AG04449 (cell line): Measurements from ENCODE around the gene MT1B.
"Not testable (repeated sequence)": the region's sequence is repeated elsewhere in the genome, so short reads cannot be mapped to it uniquely, and the experiment has no call there.

Source experiments
- CTCF ChIA-PET: fragments of 350-600 bp; formaldehyde crosslinking; extraction: SDS; loops from one replicate; lab custom pipeline; 2021; ENCODE audit warnings: antibody characterized with exemption; lab: Yijun Ruan, JAX
- POLR2A ChIA-PET: fragments of 400-600, 350-600 bp; formaldehyde crosslinking; extraction: SDS; loops from one replicate; lab custom pipeline; 2020; ENCODE audit warnings: antibody characterized with exemption, inconsistent platforms; lab: Yijun Ruan, JAX
- DNase-seq: peaks from one replicate; pipeline ENCODE4 v3.0.0-alpha.2; 2010; ENCODE audit warnings: low read depth, low spot score
- H3K4me3 ChIP-seq: 2 replicates; pipeline ENCODE4 v1.5.1; 2011; ENCODE audit warnings: low read depth, mild to moderate bottlenecking, control low read depth, low read length
- TF ChIP-seq, protein P1 (sequence below): IDR thresholded peaks from one replicate; pipeline ENCODE4 v1.5.1; 2011; ENCODE audit warnings: mild to moderate bottlenecking, moderate library complexity, low read length, control low read depth, inconsistent platforms; ENCODE audit not compliant: insufficient read depth; ENCODE audit errors: missing control alignments

The MT1B gene

DNA sequence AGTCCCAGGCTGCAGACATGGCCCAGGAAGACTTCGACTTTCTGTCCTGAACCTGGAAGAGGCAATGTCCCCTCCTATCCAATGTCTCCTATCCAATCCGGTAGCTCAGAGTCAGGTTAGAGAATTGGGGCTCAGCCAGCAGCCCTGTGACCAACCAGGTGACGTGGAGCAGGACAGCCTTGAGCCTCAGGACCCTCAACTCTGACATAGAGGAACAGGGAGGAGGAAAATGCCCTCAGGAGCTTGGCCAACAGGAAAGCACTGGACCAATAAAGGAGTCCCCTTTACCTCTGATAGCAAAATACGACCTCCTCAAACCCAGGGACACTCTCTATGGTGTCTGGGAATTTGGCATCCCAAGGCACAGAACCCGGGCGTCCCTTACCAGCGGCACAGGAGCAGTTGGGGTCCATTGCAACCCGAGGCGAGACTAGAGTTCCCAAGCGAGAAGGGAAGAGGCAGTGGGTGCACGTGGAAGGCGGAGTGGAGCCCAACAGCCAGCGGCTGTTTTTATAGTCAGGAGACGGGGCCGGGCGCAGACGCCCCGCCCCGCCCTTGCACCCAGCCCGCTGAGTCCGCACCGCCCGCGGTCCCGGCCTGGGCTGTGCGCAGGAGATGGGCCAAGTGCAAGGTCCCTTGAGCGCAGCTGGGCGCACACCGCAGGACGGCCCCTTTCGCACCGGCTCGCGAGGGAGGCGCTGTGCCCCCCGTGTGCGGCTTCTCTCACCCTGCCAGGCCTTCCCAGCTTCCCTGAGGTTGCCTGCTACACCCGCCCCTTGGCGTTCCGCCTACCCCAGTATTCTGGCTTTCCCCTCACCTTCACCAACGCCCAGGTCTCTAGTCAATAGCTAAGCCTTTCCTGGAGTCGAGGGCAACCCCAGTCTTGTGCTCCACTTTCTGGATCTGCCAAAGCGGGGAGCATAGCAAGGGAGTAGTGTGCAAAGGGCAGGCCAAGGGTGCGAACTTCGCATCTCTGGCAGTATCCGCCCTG lies 16.2 kb downstream of the MT1B start, which contains the start of gene MT1G:
MT1G (minus strand) TSS at position 485 of the 991 bp plus-strand sequence; CDS start at position 413, 72 bp downstream.
- no peak within 1 kb of the TSS for H3K4me3 ChIP-seq
- TF ChIP-seq, protein P1, sequence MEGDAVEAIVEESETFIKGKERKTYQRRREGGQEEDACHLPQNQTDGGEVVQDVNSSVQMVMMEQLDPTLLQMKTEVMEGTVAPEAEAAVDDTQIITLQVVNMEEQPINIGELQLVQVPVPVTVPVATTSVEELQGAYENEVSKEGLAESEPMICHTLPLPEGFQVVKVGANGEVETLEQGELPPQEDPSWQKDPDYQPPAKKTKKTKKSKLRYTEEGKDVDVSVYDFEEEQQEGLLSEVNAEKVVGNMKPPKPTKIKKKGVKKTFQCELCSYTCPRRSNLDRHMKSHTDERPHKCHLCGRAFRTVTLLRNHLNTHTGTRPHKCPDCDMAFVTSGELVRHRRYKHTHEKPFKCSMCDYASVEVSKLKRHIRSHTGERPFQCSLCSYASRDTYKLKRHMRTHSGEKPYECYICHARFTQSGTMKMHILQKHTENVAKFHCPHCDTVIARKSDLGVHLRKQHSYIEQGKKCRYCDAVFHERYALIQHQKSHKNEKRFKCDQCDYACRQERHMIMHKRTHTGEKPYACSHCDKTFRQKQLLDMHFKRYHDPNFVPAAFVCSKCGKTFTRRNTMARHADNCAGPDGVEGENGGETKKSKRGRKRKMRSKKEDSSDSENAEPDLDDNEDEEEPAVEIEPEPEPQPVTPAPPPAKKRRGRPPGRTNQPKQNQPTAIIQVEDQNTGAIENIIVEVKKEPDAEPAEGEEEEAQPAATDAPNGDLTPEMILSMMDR, result no peak
- no peak for DNase-seq
- CTCF ChIA-PET, result interaction anchor here (1.3 kb wide), 1 partner anchor 34 kb away, joined by 3 read pairs; no protein-coding TSS in a partner anchor
- POLR2A ChIA-PET, result interaction anchor here (0.6 kb wide), 1 partner anchor 30 kb away, joined by 3 read pairs; no protein-coding TSS in a partner anchor

DNA sequence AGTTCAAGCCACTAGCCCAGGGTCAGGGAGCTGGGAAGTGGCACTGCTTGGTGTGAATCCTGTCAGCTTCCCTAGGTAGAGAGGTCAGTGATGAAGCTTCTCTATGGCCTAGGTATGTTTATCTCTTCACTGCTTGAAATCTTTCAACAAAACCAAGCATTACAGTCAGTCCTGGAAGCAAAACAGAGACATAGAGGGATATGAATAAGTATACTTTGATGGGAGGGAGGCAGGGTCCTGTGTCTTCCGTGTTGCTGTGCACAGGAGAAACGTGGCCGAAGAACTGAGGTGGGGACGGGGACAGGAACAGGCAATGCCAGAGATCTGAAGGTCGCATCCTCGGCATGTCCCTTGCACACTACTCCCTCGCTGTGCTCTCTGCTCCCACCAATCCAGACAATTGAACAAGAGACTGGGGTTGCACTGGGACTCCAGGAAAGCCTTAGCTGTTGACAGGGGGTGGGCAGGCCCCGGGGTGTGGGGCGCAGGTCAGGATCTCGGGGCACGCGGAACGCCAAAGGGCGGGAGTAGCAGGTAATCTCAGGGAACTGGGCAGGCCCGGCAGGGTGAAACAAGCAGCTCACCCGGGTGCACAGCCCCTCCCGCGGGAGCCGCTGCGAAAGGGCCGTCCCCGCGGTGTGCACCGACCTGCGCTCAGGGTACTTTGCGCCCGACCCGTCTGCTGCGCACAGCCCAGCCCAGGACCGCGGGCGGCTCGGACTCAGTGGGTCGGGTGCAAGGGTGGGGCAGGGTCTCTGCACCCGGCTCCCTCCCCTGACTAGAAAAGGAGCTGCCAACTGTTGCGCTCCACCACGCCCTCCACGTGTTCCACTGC lies 17.5 kb downstream of the MT1B start, which contains the start of gene MT1H:
MT1H (plus strand) TSS at position 810 of the 835 bp plus-strand sequence. CDS start 71 bp downstream, outside the sequence.
- CTCF ChIA-PET, result interaction anchor here (0.7 to 1.7 kb wide), 2 partner anchors 32 to 65 kb away, joined by 3 to 6 read pairs; no protein-coding TSS in a partner anchor
- TF ChIP-seq, protein P1, result no peak
- H3K4me3 ChIP-seq, result no peak within 1 kb of the TSS
- POLR2A ChIA-PET, result no interaction called here
- DNase-seq, result no peak

DNA sequence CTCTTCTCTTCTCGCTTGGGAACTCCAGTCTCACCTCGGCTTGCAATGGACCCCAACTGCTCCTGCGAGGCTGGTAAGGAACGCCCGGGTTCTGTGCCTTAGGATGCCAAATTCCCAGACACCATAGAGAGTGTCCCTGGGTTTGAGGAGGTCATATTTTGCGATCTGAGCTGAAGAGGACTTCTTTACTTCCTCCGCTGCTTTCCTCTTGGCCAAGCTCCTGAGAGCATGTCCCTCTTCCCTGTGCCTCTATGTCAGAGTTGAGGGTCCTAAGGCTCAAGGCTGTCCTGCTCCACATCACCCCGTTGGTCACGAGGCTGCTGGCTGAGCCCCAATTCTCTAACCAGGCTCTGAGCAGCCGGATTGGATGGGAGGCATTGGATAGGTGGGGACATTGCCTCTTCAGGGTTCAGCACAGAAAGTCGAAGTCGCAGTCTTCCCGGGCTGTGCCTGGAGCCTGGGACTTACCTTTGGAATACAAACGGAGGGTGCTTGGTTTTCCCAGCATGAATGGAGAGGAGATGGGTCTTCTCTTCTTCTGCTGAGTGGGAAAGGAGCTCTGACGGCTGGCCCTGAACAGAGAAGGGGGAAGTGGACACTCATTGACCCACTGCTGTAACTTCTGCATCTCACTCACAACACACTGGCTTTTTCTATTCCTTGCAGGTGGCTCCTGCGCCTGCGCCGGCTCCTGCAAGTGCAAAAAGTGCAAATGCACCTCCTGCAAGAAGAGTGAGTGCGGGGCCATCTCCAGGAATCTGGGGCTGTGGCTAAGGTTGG lies 18.3 kb downstream of the MT1B start:
- ChIA-PET POLR2A (interaction anchor here (1.0 kb wide), 1 partner anchor 13 kb away, joined by 4 read pairs; no protein-coding TSS in a partner anchor), CTCF (interaction anchor here (0.9 to 1.7 kb wide), 3 partner anchors 31 to 117 kb away, joined by 3 to 6 read pairs (median 3); no protein-coding TSS in a partner anchor)
- TF ChIP-seq, protein P1, result no peak
- no peak for DNase-seq
- H3K4me3 ChIP-seq, result no peak overlapping the region

DNA sequence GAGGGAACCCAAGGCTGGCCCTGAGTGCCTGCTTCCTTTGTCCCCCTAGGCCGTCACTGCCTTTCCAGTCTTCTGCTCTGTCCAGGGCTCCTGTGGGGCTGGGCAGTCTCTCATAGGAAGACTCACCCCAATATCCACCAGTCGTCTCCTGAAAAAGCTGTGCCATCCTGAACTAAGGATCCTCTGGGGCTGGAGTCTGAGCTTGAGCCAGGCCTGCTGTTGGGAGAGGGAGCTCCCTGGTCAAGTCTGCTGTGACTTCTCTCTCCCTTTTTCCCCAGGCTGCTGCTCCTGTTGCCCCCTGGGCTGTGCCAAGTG lies 18.9 kb downstream of the MT1B start:
- TF ChIP-seq, protein P1, result no peak
- DNase-seq, result no peak
- ChIA-PET POLR2A (interaction anchor here (1.0 kb wide), 1 partner anchor 13 kb away, joined by 4 read pairs; no protein-coding TSS in a partner anchor), CTCF (interaction anchor here (0.9 to 1.7 kb wide), 3 partner anchors 31 to 117 kb away, joined by 3 to 6 read pairs (median 3); no protein-coding TSS in a partner anchor)
- H3K4me3 ChIP-seq, result no peak overlapping the region

DNA sequence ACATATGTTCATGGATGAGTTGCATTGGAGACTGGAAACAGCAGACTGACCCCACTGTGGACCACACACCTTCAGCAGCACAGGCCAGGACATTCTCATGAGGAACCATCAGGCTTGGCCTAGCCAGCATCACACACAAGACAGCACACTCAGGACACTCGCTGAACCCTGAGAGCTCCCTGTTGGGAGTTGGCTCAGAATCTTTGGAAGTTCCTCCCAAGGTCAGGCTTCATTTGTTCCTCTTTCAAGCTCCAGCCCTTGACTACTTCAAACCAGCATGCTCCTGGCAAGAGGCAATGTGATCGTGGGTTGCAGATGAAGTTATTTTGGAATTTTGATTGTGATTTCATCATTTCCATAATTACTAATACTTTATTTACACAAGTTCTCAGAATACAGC lies 20.0 kb downstream of the MT1B start:
- DNase-seq, H3K4me3 ChIP-seq: not testable (repeated sequence)
- ChIA-PET CTCF (interaction anchor here (1.1 kb wide), 1 partner anchor 13 kb away, joined by 4 read pairs; no protein-coding TSS in a partner anchor), POLR2A (interaction anchor here (1.2 kb wide), 1 partner anchor 46 kb away, joined by 3 read pairs; the partner anchor contains the start of gene MT1E)

DNA sequence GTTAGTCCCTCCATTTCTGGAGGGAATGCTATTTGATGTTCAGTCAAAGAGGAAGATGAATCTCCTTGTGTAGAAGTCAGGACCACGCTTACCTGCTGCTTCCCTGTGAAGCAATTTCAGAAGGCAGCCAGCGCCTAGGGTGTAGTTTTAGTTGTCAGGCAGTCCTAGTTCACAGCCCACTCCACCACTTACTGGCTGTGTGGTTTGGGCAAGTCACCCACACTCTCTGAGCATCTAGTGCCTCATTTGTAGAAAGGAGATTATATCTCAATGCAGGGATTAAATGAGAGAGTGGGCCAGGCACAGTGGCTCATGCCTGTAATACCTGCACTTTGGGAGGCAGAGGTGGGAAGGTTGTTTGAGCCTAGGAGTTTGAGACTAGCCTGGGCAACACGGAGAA lies 20.5 kb downstream of the MT1B start:
- DNase-seq, H3K4me3 ChIP-seq: not testable (repeated sequence)
- ChIA-PET CTCF (interaction anchor here (1.1 kb wide), 1 partner anchor 13 kb away, joined by 4 read pairs; no protein-coding TSS in a partner anchor), POLR2A (interaction anchor here (1.2 kb wide), 1 partner anchor 46 kb away, joined by 3 read pairs; the partner anchor contains the start of gene MT1E)
